ENCODE data around the gene NEK3.
"Not testable (repeated sequence)": the region's sequence is repeated elsewhere in the genome, so short reads cannot be mapped to it uniquely, and the experiment has no call there.

The NEK3 gene

DNA sequence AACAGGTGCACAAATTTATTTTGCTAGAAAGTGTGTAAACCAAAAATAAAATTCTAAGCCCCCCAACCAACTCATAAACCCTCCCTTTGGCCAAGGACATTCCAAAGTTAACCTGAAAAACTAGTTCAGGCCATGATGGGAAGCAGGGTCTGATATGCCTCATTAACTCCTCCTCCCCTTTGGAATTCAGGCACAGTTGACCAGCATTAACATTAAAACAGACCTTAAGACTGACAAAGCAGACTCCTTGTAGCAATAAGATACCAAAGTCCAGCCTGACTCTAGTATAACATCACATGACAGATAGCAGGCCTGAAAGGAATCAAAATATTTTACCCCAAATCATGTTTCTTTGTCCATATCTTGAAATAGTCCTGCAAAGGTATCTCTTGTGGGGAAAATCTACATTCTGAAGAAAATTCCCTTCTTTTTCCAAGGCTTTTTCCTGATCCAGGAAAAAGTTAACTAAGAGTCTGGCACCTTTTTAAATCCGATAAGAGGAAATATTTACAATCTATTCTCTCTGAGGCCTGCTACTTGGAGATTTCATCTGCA, 50.2 kb downstream of the NEK3 start:
- DNase-seq (ENCODE audit: low spot score) = no peak
- TF ChIP-seq, protein P1, sequence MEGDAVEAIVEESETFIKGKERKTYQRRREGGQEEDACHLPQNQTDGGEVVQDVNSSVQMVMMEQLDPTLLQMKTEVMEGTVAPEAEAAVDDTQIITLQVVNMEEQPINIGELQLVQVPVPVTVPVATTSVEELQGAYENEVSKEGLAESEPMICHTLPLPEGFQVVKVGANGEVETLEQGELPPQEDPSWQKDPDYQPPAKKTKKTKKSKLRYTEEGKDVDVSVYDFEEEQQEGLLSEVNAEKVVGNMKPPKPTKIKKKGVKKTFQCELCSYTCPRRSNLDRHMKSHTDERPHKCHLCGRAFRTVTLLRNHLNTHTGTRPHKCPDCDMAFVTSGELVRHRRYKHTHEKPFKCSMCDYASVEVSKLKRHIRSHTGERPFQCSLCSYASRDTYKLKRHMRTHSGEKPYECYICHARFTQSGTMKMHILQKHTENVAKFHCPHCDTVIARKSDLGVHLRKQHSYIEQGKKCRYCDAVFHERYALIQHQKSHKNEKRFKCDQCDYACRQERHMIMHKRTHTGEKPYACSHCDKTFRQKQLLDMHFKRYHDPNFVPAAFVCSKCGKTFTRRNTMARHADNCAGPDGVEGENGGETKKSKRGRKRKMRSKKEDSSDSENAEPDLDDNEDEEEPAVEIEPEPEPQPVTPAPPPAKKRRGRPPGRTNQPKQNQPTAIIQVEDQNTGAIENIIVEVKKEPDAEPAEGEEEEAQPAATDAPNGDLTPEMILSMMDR (IDR thresholded peaks at IDR 0.05; ENCODE audit: extremely low read depth, insufficient read depth, missing control alignments) = no peak
- in situ Hi-C loops (cut with MboI; ENCODE audit: low pct_unique_long_range_greater_than_20kb, low sequenced_read_pairs, unreplicated experiment) = no loop called here

DNA sequence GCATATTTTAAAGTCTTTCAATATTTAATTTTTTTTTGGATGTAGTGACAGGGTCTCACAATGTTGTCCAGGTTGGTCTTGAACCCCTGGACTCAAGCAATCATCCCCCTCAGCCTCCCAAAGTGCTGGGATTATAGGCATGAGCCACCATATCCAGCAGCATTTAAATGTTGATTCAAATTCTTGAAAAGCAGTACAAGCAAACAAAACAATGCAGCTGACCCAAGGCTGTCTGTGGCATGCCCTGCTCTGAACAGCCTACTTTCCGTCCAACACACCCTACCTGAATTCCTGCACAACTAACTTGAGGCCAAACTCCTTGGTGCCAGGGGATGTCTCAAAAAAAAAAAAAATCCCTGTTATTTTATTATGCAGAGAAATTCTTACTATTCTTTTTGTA, 53.6 kb downstream of the NEK3 start:
- in situ Hi-C loops (cut with MboI; ENCODE audit: low pct_unique_long_range_greater_than_20kb, low sequenced_read_pairs, unreplicated experiment) = no loop called here
- no peak for DNase-seq (ENCODE audit: low spot score)
- TF ChIP-seq, protein P1 (IDR thresholded peaks at IDR 0.05; ENCODE audit: extremely low read depth, insufficient read depth, missing control alignments) = no peak

DNA sequence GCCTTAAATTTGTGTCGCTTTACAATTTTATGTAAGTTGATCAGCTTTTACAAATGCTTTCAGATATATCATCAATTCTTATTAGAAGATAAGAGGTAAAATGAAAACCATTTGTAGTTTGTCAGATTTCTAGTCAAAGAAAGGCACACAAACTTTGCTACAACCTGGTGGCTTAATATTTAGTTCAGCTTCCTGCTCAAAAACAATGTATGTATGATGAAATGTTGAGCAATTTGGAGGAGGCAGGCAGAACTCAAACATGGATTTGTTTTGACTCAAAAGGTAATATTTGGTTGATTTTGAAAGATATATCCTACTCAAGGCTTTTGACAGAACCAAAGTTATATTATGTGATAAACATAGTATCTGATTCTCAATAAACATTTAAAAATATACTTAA, 54.8 kb downstream of the NEK3 start:
- DNase-seq (ENCODE audit: low spot score) = no peak
- TF ChIP-seq, protein P1 (IDR thresholded peaks at IDR 0.05; ENCODE audit: extremely low read depth, insufficient read depth, missing control alignments) = no peak
- in situ Hi-C loops (cut with MboI; ENCODE audit: low pct_unique_long_range_greater_than_20kb, low sequenced_read_pairs, unreplicated experiment) = no loop called here

DNA sequence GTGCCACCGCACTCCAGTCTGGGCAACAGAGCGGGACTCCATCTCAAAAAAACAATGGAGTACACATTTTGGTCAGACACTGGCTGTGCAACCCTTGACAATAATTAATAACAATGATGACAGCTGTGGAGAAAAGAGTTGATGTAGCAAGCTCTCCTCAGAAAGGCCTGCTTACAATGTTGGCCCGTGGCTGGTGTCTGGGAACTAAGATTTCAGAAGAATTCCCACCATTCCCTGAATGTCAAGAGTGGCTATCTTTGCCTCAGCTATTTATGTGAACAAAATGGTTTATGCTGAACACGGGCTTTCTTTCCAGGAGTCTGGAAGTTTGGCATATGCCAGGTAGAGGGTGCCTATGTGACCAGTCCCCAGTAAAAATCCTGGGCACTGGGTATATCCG, 56.0 kb downstream of the NEK3 start:
- TF ChIP-seq, protein P1 (IDR thresholded peaks at IDR 0.05; ENCODE audit: extremely low read depth, insufficient read depth, missing control alignments) = no peak
- in situ Hi-C loops (cut with MboI; ENCODE audit: low pct_unique_long_range_greater_than_20kb, low sequenced_read_pairs, unreplicated experiment) = no loop called here
- no peak for DNase-seq (ENCODE audit: low spot score)

DNA sequence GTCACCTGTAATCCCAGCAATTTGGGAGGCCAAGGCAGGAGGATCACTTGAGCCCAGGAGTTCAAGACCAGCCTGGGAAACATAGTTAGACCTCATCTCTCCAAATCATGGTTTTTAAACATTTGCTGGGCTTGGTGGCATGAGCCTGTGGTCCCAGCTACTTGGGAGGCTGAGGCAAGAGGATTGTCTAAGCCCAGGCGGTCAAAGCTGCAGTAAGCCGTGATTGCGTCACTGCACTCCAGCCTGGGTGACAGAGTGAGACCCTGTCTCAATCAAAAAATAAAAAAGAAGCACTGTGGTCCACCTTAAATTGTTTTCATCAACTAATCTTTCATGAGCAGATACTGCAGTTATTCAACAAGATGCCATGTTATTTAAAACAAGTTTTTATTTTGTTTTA, 57.0 kb downstream of the NEK3 start:
- in situ Hi-C loops (cut with MboI; ENCODE audit: low pct_unique_long_range_greater_than_20kb, low sequenced_read_pairs, unreplicated experiment); DNase-seq (ENCODE audit: low spot score): not testable (repeated sequence)

DNA sequence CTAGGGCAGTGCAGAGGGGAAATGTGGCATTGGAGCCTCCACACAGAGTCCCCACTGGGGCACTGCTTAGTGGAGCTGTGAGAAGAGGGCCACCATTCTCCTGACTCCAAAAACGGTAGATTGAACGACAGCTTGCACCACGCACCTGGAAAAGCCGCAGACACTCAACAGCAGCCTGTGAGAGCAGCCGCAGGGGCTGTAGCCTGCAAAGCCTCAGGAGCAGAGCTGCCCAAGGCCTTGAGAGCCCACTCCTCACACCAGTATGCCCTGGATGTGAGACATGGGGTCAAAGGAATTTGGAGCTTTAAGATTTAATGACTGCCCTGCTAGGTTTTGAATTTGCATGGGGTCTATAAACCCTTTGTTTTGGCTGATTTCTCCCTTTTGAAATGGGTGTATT, 62.2 kb downstream of the NEK3 start:
- TF ChIP-seq, protein P1 (IDR thresholded peaks at IDR 0.05; ENCODE audit: extremely low read depth, insufficient read depth, missing control alignments) = no peak
- in situ Hi-C loops (cut with MboI; ENCODE audit: low pct_unique_long_range_greater_than_20kb, low sequenced_read_pairs, unreplicated experiment) = no loop called here
- no peak for DNase-seq (ENCODE audit: low spot score)

DNA sequence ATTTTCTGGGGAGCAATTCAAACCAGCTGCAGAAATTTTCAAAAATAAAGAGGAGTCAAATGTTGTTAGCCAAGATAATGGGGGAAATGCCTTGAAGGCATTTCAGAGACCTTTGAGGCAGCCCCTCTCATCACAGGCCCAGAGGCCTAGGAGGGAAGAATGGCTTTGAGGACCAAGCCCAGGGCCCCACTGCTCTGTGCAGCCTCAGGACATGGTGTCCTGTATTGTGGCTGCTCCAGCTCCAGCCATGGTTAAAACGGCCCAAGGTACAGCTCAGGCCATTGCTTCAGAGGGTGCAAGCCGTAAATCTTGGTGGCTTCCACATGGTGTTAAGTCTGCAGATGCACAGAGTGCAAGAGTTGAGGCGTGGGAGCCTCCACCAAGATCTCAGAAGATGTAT, 62.6 kb downstream of the NEK3 start:
- DNase-seq (ENCODE audit: low spot score) = no peak
- in situ Hi-C loops (cut with MboI; ENCODE audit: low pct_unique_long_range_greater_than_20kb, low sequenced_read_pairs, unreplicated experiment) = no loop called here
- TF ChIP-seq, protein P1 (IDR thresholded peaks at IDR 0.05; ENCODE audit: extremely low read depth, insufficient read depth, missing control alignments) = no peak
